ENCODE results near the gene MCTP2. TPM values are rescaled to one million over a fixed set of nuclear protein-coding genes. Genes with fewer than 3 reads are reported as not detected.

Gene MCTP2
- total RNA-seq, 2 donors from 2014 or later, result 19.6 to 32.9 TPM

DNA sequence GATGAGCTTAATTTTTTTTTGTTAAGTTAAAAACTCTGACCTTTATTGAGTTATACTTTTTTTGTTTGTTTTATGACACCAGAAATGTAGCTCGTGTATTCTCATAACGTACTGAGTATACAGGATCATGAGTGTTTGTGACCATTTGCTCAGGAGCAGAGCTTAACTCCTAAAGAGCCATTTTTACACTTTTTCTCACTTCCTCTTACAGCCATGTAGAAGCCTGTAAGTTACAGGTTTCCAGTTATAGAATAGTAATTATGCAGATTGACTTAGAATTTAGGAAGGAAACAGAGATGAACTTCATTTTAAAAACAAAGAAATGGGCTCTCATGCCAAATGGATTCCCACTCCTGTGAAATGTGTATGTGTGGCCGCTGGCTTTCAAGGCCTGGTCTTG, 151.7 kb downstream of the MCTP2 start:
- Mint-ChIP-seq H3K4me1 (peaks cover 6% of the 10 kb centered on the region), H3K4me3 (no peak overlapping the region), H3K9me3 (no peaks in the 10 kb centered on the region), H3K36me3 (ENCODE audit: low read depth) (peaks cover 38% of the 10 kb centered on the region), H3K27ac (no peak overlapping the region), H3K27me3 (no peaks in the 10 kb centered on the region)
- no peak for ATAC-seq (replicated peaks)

DNA sequence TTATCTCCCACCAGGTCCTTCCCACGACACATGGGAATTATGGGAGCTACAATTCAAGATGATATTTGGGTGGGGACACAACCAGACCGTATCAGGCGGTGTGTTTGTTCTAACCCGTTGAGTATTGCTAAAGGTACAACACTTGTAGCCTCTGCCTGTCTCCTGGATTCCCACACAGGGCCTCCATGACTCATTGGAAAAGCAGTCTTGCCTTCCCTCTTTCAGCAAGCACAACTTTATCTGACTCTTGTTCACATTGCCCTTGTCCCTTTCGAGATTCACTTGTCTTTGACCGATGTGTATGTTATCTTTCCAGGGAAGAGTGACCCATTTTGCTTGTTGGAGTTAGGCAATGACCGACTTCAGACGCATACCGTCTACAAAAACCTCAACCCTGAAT, 152.3 kb downstream of the MCTP2 start:
- no peak for ATAC-seq (replicated peaks)
- Mint-ChIP-seq H3K4me3 (no peak overlapping the region), H3K9me3 (no peaks in the 10 kb centered on the region), H3K27me3 (no peaks in the 10 kb centered on the region), H3K27ac (no peak overlapping the region), H3K36me3 (ENCODE audit: low read depth) (peaks cover 37% of the 10 kb centered on the region), H3K4me1 (peaks cover 6% of the 10 kb centered on the region)

DNA sequence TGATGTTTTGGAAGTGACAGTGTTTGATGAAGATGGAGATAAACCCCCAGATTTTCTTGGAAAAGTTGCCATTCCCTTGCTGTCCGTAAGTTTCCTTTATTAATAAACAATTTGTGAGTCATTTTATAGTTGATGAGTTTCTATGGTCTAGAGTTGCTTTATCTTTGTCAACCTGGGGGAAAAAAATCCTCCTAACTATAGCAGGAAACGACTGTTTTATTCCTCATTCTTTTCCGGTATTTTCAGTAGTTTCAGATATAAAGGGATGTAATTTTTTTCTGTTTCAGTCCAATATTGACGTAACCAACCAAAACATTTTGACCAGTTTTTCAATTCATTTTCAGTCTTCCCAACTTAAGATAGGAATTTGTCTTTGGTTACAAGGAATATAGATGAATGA, 154.1 kb downstream of the MCTP2 start:
- Mint-ChIP-seq H3K36me3 (ENCODE audit: low read depth) (peaks cover 37% of the 10 kb centered on the region), H3K27me3 (no peaks in the 10 kb centered on the region), H3K9me3 (no peaks in the 10 kb centered on the region), H3K27ac (no peak overlapping the region), H3K4me3 (no peak overlapping the region), H3K4me1 (peaks cover 6% of the 10 kb centered on the region)
- no peak for ATAC-seq (replicated peaks)

DNA sequence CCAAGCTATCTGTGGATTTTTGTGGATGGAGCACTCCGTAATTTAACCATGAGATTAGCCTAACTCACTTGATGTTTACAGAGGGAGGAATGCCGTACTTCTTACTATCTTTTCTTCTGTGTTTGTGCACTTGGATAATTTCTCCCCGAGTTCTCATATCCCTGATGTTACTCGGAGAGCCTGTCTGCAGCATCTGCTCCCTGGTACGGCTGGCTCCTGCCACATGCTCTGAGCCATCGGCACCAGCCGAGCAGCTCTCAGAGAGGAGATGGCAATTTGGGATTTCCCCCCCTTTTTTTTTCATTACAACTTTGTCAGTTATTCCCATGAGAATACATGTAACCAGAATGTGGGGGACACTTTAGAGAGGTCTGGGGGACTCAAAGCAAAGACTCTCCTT, 155.0 kb downstream of the MCTP2 start:
- Mint-ChIP-seq H3K27me3 (no peaks in the 10 kb centered on the region), H3K36me3 (ENCODE audit: low read depth) (peaks cover 36% of the 10 kb centered on the region), H3K4me1 (peaks cover 6% of the 10 kb centered on the region), H3K27ac (no peak overlapping the region), H3K4me3 (no peak overlapping the region), H3K9me3 (no peaks in the 10 kb centered on the region)
- no peak for ATAC-seq (replicated peaks)

DNA sequence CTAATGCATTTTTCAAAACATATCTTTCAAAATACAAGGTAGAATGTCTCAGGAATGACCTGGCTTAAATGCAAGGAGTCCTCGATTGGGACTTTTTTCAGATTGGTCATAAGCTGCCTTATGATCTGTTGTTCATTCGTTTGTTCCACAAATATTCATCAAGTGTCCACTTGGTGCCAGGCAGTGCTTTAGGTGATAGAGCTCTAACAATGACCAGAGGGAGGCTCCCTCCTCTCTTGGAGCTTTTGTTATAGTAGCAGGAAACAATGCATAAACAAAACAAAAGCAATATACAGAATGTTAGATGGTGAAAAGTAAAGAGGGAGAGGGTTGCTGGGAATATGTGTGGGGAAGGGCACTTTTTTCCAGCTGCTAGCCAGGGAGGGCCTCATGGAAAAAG, 156.1 kb downstream of the MCTP2 start:
- peak overlapping the region; percentile 7 for H3K4me3 Mint-ChIP-seq
- peaks cover 6% of the 10 kb centered on the region for H3K4me1 Mint-ChIP-seq
- peaks cover 31% of the 10 kb centered on the region for H3K36me3 Mint-ChIP-seq (ENCODE audit: low read depth)
- no peaks in the 10 kb centered on the region for H3K27me3 Mint-ChIP-seq
- H3K9me3 Mint-ChIP-seq, result no peaks in the 10 kb centered on the region
- no peak for ATAC-seq (replicated peaks)
- H3K27ac Mint-ChIP-seq, result no peak overlapping the region

DNA sequence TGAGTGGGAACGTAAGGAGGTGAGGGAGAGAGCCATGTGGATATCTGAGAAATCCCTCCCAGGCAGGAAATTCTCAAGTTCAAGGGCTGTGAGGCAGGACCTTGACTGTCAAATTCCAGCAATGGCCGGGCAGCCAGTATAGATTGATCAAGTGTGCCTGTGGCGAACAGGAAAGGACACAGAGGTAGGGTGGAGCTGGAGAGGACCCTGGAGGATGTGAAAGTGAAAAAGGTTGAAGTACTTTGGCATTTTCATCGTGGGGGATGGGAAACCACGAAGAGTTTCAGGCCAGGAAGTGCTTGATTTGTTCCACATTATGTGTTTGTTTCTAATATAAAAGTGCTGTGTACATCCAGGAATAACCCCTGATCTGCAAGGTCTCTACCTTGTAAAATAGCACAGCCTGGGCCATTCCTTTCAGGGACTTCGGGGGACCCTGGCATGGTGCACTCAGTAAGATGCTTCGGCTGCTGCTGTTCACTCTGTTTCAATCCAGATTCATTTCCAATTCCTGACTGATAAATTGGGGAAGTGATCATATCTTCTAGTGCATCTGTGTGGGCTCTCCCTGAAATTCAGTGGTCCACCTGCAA, 156.6 kb downstream of the MCTP2 start:
- Mint-ChIP-seq H3K27ac (no peak overlapping the region), H3K4me3 (peak overlapping the region; percentile 7), H3K27me3 (no peaks in the 10 kb centered on the region), H3K4me1 (peaks cover 6% of the 10 kb centered on the region), H3K9me3 (no peaks in the 10 kb centered on the region), H3K36me3 (ENCODE audit: low read depth) (peaks cover 30% of the 10 kb centered on the region)
- no peak for ATAC-seq (replicated peaks)

DNA sequence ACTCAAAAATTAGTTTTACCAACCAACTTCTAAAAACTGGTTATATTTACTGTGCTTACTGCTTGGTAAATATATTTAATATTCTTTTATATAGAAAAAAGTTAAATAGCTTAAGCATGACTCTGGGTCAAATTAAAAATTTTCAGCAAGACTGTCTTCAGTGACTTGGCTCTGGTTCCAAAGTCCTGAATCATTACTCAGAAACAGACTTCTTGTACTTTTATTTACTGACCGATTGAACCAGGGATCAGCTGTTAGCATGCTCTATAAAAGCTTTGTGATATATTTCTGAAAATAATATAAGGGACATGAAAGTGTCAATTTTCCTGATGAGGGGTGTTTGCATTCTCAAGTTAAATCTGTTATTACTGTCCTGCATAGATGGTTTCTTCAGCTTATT, 164.3 kb downstream of the MCTP2 start:
- Mint-ChIP-seq H3K36me3 (ENCODE audit: low read depth) (peaks cover 35% of the 10 kb centered on the region), H3K27ac (no peak overlapping the region), H3K27me3 (no peaks in the 10 kb centered on the region), H3K4me1 (no peaks in the 10 kb centered on the region), H3K4me3 (no peak overlapping the region), H3K9me3 (no peaks in the 10 kb centered on the region)
- no peak for ATAC-seq (replicated peaks)

DNA sequence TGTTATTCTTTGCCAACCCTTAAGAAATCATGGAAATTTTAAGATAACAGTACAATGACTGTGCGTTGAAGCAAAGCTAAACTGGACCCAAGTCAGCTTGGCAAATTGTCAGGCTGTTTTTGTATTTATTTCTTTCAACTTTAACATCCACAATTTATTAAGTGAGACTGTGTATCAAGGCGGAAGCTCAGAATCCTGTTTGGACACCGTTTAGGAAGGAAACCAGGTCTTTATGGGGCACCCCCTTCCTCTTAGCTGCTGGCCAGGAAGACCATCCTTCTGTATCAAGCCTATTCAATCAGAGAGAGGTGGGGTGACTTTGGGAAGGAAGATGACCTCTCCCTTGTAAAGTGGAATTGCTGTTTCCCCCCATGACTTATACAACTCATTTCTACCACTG, 166.0 kb downstream of the MCTP2 start:
- Mint-ChIP-seq H3K4me3 (no peak overlapping the region), H3K27ac (no peak overlapping the region), H3K9me3 (no peaks in the 10 kb centered on the region), H3K4me1 (no peaks in the 10 kb centered on the region), H3K27me3 (no peaks in the 10 kb centered on the region), H3K36me3 (ENCODE audit: low read depth) (peaks cover 44% of the 10 kb centered on the region)
- ATAC-seq (replicated peaks), result no peak

DNA sequence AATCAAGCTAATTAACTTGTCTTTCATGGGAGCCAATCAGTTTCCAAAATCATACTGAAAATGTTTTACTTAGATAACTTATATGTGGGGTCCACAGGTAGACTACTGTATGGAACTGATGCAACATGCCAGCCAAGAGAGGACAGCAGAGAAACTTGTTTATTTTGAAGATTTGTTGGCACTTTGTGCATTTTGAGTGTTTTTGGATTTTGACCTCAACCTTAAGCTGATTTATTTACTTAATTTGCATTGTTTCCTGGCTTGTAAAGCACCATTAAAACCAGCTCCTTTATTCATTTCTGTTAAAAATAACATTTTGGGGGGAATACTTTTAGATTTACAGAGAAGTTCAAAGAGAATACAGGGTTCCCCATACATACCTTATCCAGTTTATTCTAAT, 166.6 kb downstream of the MCTP2 start:
- Mint-ChIP-seq H3K4me3 (no peak overlapping the region), H3K9me3 (no peaks in the 10 kb centered on the region), H3K27me3 (no peaks in the 10 kb centered on the region), H3K27ac (no peak overlapping the region), H3K36me3 (ENCODE audit: low read depth) (peaks cover 49% of the 10 kb centered on the region), H3K4me1 (no peaks in the 10 kb centered on the region)
- no peak for ATAC-seq (replicated peaks)

DNA sequence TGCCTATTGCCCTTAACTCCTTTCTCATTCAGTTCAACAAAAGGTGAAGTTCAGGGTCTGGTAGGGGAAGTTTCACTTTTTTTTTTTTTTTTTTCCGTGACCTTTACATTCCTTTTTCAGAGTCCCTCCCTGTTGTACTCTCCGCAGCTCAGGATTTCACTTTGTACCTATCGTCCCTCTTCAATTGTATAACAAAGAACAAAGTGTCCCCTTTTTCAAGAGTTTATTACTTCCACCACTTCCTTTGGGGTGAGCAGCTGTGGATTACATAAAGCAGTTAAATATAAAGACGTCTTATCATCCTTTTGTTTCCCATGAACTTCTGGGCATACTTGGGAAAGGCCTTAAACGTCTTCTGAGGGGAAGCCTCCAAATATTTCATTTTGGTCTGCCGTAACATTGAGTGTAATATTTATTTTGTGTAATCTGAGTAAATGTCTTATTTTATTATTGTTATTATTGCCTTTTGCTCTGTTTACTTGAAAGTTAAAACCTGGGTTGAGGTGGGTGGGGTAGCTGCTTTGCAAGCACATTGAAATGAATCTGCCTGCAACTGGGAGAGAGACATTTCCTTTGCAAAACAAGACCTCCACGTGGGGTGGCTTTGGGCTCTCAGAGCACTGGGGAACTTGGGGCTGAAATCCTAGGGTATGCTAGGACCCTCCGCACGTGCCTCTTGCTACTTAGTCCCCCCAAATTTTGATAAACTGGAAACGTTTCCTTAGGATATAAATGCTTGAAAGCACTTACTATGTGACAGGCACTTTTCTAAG, 169.4 kb downstream of the MCTP2 start:
- ATAC-seq (replicated peaks), result no peak
- Mint-ChIP-seq H3K27ac (no peak overlapping the region), H3K9me3 (no peaks in the 10 kb centered on the region), H3K4me3 (no peak overlapping the region), H3K4me1 (no peaks in the 10 kb centered on the region), H3K27me3 (no peaks in the 10 kb centered on the region), H3K36me3 (ENCODE audit: low read depth) (peaks cover 65% of the 10 kb centered on the region)

DNA sequence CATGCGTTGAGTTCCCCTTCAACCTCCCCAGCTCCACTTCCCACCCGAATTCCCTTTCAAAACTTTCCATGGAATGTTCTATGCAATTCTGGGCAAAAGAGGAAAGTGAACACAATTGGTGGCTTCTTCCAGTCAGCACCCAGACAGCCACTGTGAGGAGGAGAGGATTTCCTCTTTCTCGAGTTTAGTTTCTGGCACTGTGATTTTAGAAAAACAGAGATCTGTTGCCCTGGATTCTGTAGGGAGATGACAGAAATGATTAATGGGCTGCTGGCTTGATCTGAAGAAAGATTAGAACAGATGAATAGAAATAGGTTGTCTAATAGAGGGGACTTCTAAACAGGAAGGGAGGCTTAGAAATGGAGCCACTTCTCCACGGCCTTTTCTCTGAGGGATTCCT, 172.0 kb downstream of the MCTP2 start:
- Mint-ChIP-seq H3K36me3 (ENCODE audit: low read depth) (peaks cover 64% of the 10 kb centered on the region), H3K4me1 (no peaks in the 10 kb centered on the region), H3K27ac (no peak overlapping the region), H3K27me3 (no peaks in the 10 kb centered on the region), H3K9me3 (no peaks in the 10 kb centered on the region), H3K4me3 (no peak overlapping the region)
- ATAC-seq (replicated peaks), result no peak

DNA sequence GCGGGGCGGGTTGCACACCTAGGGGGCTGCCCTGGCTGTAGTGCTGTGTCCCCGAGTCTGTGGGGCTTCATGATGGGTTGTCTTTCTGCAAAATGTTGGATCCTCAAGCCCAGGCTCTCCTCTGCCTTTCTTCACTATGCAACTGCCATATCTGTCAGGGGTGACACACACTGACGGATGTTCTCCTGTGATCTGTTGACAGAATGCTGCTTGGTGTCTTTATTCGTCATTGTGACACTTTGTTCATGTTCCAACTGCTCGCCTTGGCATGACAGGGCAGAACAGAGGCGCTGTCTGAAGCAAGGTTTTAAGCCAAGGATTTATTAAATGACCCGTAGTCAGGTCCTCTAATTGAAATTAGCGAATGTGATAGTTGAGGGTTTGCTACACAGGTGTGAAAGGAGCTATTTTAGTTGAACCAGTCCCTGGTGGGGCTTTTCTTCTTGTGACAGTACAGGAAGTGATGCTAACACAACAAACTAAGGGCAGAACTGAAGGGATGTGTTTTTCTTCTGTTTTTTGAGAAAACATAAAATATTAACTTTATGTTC, 173.4 kb downstream of the MCTP2 start:
- Mint-ChIP-seq H3K4me3 (no peak overlapping the region), H3K36me3 (ENCODE audit: low read depth) (peaks cover 62% of the 10 kb centered on the region)

DNA sequence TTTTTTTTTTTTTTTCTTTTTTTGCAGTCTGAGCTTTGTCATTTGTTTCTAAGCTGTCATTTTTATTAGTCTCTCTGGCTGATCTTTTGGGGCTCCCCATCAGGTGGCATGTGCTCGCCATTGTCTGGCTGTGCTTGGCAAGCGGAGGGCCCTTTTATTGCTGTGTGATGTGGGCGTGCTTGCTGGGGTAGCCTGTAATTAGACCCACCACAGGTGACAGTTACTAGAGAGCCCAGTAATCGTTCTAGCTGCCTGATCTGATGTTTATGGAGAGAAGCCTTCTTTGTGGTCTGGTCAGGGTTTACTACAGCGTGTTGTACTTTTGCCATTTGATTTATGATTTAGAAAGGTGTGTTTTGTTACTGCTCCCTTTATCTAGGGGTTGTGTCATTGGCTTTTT, 179.9 kb downstream of the MCTP2 start:
- H3K27me3 Mint-ChIP-seq, result no peaks in the 10 kb centered on the region
- peaks cover 20% of the 10 kb centered on the region for H3K36me3 Mint-ChIP-seq (ENCODE audit: low read depth)
- no peaks in the 10 kb centered on the region for H3K9me3 Mint-ChIP-seq
- H3K4me3 Mint-ChIP-seq, result no peak overlapping the region
- H3K4me1 Mint-ChIP-seq, result no peaks in the 10 kb centered on the region
- no peak for ATAC-seq (replicated peaks)
- H3K27ac Mint-ChIP-seq, result no peak overlapping the region

More for the DNA sequence above, 173.4 kb downstream of the MCTP2 start:
- H3K4me1 Mint-ChIP-seq, result no peaks in the 10 kb centered on the region
- ATAC-seq (replicated peaks), result no peak
- H3K27me3 Mint-ChIP-seq, result no peaks in the 10 kb centered on the region
- H3K27ac Mint-ChIP-seq, result no peak overlapping the region
- H3K9me3 Mint-ChIP-seq, result no peaks in the 10 kb centered on the region

DNA sequence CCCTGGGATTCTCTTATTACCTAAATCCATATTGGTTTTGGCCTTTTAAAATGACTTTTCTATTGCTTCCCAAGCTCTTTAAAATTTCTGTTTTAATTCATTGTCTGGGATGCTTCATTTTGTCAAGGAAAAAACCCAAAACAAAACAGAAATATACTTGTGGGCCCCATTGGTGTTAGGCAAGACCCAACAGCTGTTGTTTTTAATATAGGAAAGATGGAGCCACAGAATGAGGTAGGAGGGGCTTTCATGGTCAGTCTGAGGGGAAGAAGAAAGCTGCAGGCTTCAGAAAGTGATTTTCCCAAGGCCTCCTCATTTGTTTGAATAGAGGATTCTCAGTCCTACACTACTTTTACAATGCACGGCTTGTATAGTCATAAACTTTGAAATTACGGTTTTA, 180.5 kb downstream of the MCTP2 start:
- H3K4me1 Mint-ChIP-seq, result no peaks in the 10 kb centered on the region
- H3K36me3 Mint-ChIP-seq (ENCODE audit: low read depth), result peaks cover 23% of the 10 kb centered on the region
- no peak overlapping the region for H3K27ac Mint-ChIP-seq

DNA sequence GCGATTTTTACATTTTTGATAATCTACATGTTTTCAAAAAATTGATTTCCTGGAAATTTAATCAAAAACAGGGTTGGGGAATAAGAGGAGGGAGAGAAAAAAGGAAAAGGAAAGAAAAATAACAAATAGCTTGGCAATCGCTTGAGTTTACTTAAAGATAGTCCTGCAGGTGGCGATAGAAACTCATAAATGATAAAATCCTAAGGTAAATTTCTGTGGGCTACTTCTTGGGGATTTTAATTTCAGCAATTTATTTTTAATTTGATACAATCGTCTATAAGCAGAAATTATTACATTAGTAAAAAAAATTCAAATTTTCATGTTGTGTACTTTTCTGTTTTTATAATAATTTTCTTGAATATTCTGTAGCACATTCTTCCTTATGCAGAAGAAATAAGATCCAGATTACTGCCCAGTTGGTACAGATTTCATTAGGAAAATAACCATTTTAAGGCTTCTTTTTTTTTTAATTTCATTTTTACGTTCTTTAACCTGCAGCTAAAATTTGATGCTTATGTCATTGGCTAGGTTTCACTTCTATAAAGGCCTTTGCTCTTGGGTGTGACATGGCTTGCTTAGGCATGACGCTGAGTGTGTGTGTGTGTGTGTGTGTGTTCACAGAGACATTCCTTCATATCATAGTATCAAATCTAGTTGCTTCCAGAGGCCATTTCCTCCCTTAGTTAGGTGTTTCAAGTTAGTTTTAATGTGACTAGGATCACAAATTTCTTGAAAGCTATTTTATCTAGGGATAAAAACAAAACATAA, 181.8 kb downstream of the MCTP2 start:
- no peak for ATAC-seq (replicated peaks)

More for the DNA sequence above, 180.5 kb downstream of the MCTP2 start:
- no peaks in the 10 kb centered on the region for H3K9me3 Mint-ChIP-seq
- ATAC-seq (replicated peaks), result no peak
- no peak overlapping the region for H3K4me3 Mint-ChIP-seq
- no peaks in the 10 kb centered on the region for H3K27me3 Mint-ChIP-seq

More for the DNA sequence above, 181.8 kb downstream of the MCTP2 start:
- Mint-ChIP-seq H3K9me3 (no peaks in the 10 kb centered on the region), H3K4me1 (no peaks in the 10 kb centered on the region), H3K36me3 (ENCODE audit: low read depth) (peaks cover 25% of the 10 kb centered on the region), H3K4me3 (no peak overlapping the region), H3K27me3 (no peaks in the 10 kb centered on the region), H3K27ac (no peak overlapping the region)
